Retinal pigment epithelial cell (primary cell): Measurements from ENCODE around the gene RASAL2.

ENCODE experiments used
- DNase-seq: peaks from one replicate; pipeline ENCODE4 v3.0.0-alpha.2; 2010; ENCODE audit warnings: low read depth
- H3K4me3 ChIP-seq: 2 replicates; pipeline ENCODE4 v1.5.1; 2011; ENCODE audit warnings: mild to moderate bottlenecking, low read length, control low read depth, moderate library complexity
- CTCF ChIP-seq: conservative IDR thresholded peaks from 2 replicates; pipeline ENCODE4 v1.5.1; 2011; ENCODE audit warnings: low read depth, low read length, control low read depth, inconsistent platforms

RASAL2 gene

DNA sequence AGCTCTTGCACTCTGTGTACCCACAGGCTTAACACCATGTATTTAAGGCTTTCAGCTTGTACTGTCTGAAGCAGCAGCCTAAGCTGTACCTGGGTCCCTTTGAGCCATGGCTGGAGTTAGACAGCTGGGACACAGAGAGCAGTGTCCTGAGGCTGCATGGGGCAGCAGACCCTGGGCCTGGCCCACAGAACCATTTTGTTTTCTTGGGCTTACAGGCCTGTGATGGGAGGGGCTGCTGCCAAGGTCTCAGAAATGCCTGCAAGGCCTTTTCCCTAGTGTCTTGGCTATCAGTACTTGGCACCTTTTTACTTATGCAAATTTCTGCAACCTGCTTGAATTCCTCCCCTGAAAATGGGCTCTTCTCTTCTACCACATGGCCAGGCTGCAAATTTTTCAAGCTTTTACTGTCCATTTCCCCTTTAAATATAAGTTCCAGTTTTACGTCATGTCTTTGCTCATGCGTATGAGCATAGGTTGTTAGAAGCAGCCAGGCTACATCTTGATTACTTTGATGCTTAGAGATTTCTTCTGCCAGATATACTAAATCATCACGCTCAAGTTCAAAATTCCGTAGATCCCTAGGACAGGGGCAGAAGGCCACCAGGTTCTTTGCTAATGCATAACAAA, 259.0 kb downstream of the RASAL2 start:
- no peak for TF ChIP-seq CTCF
- DNase-seq, result no peak

GRCh38 chr1:178353524-178353923, 259.6 kb downstream of the RASAL2 start:
- no peak for TF ChIP-seq CTCF
- no peak for DNase-seq
- H3K4me3 ChIP-seq, result no peak overlapping the region

More for the DNA sequence above, 259.0 kb downstream of the RASAL2 start:
- no peak overlapping the region for H3K4me3 ChIP-seq

- no peak for DNase-seq
- no peak for TF ChIP-seq CTCF
Measured at GRCh38 chr1:178354816-178355215, 260.9 kb downstream of the RASAL2 start.

DNA sequence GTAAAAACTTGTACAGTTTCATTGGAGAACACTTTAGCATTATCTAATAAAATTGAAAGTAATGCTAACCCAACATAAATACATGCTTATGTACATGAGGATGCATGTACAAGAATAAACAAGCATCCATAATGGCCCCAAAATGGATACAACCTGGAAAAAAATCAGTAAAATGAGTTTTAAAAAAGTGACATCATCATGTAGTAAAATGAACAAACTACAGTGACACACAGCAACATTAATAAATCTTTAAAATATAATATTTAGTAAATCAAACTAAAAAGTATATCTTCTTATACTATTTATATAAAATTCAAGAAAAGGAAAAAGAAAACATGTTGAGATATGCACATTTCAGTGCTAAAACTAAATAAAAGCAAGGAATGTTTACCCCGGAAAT, 262.4 kb downstream of the RASAL2 start:
- no peak overlapping the region for H3K4me3 ChIP-seq
- no peak for TF ChIP-seq CTCF

More at GRCh38 chr1:178354816-178355215, 260.9 kb downstream of the RASAL2 start:
- H3K4me3 ChIP-seq, result no peak overlapping the region

GRCh38 chr1:178358456-178358855, 264.6 kb downstream of the RASAL2 start:
- no peak for DNase-seq
- no peak for TF ChIP-seq CTCF
- no peak overlapping the region for H3K4me3 ChIP-seq

More for the DNA sequence above, 262.4 kb downstream of the RASAL2 start:
- DNase-seq, result no peak

DNA sequence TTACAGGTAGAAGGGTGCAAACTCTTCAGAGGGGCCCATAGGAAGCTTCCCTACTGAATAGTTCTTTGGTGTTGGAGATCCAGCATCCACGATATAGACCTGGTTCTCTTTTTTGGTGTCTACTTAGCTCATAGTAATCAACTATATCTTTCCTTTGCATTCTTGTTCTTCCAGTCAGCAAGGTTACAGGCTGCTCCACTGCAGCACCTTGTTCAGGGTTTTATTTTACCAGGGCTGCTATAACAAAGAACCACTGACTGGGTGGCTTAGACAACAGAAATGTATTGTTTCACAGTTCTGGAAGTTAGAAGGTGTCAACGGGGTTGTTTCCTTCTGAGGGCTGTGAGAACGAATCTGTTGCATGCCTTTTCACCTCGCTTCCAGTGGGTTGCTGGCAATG, 266.5 kb downstream of the RASAL2 start:
- DNase-seq, result no peak
- no peak overlapping the region for H3K4me3 ChIP-seq
- no peak for TF ChIP-seq CTCF

- no peak overlapping the region for H3K4me3 ChIP-seq
- no peak for DNase-seq
- no peak for TF ChIP-seq CTCF
Measured at GRCh38 chr1:178361847-178362246, 267.9 kb downstream of the RASAL2 start.
